ENCODE results near the gene PIP5KL1.
"Not testable (repeated sequence)": the region's sequence is repeated elsewhere in the genome, so short reads cannot be mapped to it uniquely, and the experiment has no call there.

The PIP5KL1 gene

DNA sequence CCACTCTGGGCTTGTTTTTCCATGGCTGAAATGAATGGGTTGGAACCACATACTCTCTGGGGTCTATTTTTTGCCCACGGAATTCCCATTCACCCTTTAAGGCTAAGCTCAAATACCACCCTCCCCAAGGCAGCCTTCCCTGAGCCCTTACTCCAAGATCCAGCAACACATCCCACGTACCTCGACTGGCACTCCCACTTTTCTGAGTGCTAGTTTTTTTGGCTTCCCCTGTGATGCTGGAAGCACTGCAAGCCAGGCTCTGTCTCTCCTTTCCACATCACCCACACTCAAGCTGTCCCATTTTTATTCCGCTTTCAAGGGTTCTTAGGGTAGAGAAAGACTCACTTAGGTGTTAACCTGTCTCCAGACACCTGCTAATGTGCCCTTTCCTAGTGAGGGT, 37.2 kb downstream of the PIP5KL1 start:
- DNase-seq (ENCODE audit: low read depth): no peak

DNA sequence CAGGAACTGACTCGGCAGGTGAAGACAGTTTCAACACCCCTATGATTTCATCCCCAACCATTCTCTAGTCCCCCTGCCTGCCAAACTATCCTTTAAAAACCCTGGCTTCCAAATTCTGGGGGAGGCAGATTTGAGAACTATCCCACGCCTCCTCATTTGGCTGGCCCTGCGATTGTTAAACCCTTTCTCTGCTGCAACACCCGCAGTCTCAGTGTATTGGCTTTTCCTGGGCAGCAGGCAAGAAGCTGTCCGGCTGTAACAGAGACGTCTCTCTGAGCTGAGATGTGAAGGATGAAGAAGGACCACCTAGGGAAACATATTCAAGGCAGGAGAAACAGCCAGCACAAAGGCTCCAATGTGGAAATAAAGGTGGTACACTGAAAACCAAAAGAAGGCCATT, 37.7 kb downstream of the PIP5KL1 start:
- DNase-seq (ENCODE audit: low read depth): no peak

DNA sequence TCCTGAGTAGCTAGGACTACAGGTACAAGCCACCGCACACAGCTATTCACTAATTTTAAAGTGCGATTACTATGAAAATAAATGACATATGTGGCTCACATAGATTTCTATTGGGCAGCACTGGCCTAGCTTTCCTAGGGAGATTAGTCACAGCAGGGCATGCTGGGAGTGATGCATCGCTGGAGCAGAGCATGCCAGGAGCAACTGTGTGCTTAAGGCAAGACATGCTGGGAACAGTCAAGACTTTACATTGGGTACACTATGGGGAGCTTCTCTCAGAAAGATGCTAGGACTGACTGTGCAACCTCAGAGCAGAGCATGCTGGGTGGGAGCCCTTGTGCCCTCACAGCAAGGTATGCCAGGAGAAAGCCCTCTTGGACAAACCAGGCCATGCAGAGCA, 40.5 kb downstream of the PIP5KL1 start:
- no peak for DNase-seq (ENCODE audit: low read depth)

DNA sequence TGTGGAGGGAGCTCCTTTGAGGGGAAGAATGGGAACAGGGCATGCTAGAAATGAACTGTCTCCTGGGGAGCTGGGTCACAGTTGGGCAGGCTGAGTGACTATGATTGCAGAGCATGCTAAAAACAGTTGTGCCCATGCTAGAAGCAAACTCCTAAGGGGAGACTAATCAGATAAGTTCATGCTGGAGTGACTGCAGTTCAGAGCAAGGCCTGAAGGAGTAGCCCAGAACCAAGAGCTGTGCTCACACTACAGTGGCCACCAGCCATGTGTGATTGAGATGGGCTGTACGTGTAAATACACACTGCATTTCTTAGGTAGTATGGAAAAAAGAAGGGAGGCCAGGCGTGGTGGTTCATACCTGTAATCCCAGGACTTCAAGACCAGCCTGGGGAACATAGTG, 42.8 kb downstream of the PIP5KL1 start:
- DNase-seq (ENCODE audit: low read depth): no peak

DNA sequence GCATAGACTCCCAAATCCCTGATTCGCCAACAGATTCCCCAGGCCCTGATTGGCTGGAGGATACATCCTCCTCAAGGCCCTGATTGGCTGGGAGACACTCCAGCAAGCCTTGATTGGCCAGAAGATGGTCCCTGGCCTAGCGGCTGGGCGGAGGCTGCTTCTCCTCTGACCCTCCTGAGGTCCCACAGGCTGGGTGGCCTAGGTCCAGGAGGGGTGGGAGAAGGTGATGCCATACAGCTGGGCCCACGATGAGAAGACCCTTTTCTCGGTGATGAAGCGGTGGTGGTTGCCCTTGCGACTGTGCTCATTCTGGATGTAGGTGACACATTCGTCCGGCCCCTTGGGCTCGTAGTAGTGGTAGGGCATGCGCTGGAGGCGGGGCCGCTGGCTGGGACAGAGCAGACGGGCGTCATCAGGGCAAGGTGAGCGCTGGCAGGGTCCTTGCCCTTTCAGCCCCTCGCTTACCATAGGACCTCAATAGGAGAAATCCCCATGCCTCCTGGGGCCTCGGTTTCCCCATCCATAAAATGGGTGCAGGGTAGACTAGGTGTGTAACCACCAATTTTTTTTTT, 44.1 kb downstream of the PIP5KL1 start:
- no peak for DNase-seq (ENCODE audit: low read depth)

DNA sequence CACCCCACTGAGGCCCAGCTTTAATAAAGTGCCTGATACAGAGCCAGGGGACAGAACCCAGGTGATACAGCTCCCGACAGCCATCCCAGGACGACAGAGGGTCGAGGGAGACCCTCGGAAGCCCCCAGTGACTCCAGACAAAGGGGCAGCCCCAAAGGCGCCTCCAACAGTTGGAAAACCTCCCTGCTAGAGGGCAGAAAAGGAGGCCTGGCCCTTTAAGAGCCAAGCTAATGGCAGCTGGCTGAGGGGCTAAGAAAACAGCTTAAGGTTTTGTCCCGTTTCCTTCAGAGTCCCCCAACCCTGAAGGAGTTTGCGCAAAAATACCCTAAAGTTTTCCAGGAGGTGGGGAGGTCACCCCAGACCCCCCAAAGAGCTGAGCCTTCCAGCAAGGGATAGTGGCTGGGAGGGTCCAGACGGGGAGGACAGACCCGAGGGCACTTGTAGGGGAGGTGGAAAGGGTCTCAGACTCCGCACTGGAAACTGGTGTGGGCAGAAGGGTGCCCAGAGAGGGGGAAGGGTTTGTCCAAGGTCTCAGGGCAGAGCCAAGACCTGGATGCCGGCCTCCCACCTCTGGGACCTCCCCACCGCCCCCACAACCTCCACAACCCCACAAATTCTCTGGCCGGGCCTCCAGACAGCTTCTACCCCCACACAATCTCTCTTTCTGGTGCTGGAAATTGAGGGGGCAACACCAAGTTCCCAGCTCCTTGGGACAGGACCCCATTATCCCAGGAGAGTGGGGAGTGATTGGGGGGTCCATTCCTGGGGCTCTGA, 44.9 kb downstream of the PIP5KL1 start:
- no peak for DNase-seq (ENCODE audit: low read depth)

DNA sequence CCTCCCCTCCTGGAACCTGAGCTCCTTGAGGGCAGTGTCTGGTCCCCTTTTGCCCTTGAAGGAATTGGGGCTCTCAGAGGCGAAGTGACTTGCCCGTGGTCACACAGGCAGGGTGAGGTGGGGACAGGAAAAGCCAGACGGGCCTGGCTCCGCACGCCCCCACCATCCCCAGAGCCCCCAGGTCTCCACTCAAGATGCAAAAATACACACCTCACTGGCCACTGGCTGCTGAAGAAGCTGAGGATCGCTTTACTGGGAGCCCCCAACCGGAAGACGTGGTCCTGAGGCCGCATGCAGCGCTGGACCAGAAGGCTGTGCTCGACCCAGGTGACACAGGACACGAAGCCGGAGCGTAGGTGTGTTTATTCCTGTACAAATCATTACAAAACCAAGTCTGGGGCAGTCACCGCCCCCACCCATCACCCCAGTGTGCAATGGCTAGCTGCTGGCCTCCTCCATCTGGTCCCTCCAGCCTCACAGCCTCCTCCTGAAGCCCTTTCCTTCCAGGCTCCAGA, 45.5 kb downstream of the PIP5KL1 start:
- DNase-seq (ENCODE audit: low read depth): no peak

DNA sequence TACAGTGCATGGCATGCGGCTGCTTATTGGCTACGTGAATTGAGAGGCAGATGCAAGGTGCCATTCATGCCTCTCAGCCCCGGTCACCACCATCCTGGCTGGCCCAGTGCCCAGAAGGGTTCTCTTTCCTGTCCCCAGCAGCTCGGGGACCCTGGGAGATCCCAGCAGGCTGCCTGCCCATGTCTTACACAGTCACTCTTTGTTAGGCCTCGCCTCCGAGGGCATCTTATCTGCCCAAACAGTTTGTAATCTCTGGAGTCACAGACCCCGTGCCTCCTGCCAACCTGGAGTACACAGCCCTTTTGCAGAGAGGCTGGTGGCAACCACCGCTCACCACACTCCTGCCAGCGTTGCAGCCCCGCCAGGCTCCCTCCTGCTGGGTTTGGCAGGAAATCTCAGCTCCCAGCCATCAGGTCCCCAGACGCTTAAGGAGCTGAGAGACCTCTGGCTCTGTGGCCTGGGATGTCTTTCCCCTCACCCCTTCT, 46.1 kb downstream of the PIP5KL1 start:
- no peak for DNase-seq (ENCODE audit: low read depth)

DNA sequence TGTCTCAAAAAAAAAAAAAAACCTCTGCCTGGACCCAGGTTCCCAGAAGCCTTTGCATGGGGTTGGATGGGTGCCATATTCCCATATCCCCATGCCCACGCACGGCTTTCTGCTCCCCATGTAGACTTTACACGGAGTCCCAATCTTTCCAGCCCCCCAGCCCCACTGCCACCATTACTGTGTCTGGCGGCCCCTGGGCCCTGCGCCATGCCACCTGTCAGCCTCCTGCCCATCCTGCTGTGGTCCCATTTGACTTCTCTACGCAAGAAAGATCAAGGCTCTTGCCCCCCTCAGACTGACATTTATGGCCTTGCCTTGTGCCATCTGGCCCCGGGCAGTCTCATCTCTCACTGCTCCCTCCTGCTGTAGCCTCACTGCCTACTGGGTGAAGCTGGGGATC, 46.6 kb downstream of the PIP5KL1 start:
- DNase-seq (ENCODE audit: low read depth): no peak

DNA sequence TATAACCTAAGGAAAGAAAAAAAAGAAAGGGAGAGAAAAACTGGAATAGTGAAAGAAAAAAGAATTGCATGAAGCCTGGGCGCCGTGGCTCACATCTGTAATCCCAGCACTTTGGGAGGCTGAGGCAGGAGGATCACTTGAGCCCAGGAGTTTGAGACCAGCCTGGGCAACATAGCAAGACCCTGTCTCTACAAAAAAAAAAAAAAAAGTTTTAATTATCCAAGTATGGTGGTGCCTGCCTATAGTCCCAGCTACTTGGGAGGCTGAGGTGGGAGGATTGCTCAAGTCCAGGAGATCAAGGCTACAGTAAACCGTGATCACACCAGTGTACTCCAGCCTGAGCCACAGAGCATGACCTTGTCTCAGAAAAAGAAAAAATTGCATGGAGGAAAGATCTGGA, 48.9 kb downstream of the PIP5KL1 start:
- not testable (repeated sequence) for DNase-seq (ENCODE audit: low read depth)

DNA sequence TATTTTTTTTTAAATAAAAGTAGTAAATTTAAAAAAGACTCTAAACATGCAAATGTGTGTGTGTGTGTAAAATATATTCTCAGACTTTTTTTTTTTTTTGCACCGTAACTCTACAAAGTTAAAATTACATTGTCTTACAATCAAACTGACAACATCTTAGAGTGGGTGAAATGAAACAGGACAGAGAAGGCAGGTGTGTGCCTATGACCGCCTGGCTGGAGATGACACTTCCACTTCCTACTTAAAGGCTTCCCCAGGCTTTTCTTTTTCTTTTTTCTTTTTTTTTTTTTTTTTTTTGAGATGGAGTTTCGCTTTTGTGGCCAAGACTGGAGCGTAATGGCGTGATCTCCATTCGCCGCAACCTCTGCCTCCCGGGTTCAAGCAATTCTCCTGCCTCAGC, 50.4 kb downstream of the PIP5KL1 start:
- DNase-seq (ENCODE audit: low read depth): no peak

DNA sequence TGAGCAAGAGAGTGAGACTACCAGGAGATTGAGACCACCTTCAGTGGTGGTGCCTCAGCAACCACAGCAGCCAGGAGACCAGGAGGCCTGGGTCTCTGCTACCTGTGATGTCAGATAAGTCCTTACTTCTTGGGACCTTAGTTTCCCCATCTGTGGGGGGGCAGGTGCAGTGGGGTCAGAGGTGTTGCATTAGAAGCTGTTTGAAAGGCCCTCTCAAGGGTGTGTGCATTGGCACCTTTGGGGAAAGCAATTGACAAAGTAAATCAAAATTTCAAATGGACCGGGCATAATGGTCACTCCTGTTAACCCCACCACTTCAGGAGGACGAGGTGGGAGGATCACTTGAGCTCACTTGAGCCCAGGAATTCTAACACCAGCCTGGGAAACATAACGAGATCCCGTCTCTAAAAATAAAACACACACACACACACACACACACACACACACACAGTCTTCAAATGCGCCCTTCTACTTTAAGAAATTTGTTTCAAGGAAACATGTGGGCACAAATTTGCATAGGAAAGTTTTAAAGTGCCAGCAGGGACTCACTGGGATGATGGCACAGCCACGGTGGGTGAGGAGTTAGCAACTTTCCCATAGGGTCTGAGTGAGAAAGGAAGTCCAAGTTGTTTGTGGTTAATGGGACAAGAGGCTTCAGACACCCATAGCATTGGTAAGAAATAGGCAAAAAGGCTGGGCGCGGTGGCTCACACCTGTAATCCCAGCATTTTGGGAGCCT, 51.8 kb downstream of the PIP5KL1 start:
- DNase-seq (ENCODE audit: low read depth): no peak

DNA sequence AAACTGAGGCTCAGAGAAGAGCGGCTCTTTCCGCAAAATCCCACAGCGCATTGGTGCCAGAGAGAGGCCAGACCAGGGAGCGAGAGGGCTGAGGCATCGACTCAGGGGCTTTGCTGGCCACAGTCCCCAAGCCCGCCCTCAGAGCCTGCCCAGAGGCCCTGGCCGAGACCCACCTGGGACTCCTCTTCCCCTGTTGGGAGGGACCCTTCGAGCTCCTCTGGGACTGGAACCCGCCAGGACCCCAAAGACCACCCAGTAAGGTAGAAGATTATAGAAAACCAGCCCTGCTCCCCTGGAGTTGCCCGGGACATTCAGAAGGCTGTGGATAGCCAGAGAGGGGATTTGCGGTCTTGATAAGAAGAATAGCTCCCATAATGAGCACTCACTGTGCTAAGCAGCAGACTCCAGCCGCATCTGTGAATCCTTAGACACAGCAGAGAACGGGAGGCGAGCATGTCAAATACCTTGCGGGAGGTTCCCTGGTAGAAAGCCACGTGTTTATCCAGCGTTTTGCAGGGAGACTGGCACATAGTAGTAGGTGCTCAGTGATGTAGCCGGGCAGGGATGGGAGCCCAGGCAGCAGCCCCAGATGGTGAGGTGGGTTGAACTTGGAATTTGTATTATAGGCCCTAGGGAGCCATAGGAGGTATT, 52.5 kb downstream of the PIP5KL1 start:
- no peak for DNase-seq (ENCODE audit: low read depth)

DNA sequence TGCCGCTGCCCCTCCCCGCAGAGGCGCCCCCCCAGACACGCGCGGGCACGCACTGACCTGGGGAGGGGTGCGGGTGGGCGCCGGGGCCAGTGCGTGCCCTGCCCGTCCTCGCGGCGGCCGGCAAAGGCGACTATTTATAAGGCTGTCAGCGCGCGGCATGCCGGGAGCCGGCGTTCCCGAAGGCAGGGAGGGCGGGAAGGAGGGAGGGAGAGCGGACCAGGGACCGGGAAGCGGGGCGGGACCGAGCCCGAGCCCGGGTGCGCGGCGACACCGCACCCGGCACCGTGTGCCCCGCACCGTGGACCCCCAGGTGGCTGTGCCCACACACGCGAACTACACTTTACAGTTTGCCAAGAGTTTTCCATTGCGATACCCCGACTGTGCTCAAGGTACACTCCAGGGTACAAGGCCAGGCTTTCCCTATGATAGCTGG, 53.0 kb downstream of the PIP5KL1 start, which contains the start of gene AK1:
TSS of gene AK1 (minus strand) at position 110 of the 433 bp plus-strand sequence. CDS start 3,058 bp downstream, outside the sequence.
- no peak for DNase-seq (ENCODE audit: low read depth)

DNA sequence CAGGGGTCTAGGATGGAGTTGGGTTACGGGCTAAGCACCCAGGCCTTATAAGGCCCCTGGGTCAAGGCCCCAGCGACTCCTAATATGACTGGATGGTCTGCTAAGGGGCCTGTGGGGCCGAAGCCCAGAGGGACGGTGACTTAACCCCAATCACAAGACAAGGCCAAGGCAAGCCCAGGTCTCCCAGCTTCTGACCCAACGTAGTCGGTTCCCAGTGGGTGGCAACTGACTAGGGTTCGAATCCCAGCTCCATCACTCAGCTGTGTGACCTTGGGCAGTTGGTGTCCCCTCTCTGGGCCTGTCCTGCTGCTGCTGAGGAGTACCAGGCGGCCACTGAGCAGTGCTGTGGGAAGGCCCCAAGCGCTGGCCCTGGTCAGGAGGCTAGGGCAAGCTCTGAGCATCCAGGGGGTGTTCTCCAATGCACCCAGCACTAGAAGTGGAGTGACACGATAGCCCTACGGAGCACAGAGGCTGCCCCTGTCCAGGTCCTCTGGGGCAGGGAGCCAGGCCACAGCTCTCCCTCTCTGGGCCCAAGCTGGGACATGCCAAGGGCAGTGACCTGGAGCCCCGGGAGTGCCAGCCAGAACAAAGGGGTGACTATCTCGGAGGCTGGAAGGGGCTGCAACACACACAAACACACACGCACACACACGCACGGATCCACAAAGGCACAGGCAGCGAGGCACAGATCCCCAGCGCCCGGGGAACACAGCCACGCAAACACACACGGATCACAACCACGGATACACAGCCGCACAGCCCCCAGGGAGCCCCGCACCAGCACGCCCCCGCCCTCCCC, 53.6 kb downstream of the PIP5KL1 start:
- DNase-seq (ENCODE audit: low read depth): no peak

DNA sequence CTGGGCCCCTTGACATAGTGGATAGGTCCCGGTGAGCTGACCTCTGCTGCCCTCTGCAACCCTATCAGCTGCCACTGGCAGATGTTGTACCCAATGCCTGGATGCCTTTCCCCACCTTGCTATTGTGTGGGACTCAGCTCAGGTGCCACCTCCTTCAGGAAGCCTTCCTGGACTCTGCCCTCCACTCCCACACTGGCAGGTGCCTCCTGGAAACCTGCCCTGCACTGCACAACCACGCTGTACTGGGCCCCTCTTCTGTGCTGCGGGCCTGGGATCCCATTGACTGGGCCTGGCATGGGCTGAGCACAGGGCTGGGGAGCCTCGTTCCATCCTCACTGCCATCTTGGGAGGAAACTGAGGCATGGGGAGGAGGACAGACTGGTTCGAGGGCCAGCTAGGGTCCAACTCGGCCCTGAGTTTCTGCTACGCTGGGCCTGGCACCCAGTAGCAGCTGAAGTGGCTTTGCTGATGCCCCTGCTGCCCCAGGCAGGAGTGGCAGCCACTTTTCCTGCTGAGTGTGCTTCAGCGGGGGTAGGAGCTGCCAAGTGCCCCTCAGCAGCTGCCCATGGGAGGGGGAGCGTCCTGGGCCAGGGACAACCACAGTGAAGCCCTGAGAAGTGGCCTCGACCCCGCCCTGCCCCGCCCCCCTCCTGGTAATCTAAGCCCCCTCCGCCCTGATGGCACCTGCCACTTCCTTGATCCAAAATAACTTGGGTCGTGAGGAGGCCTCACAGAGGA, 54.4 kb downstream of the PIP5KL1 start:
- DNase-seq (ENCODE audit: low read depth): no peak

DNA sequence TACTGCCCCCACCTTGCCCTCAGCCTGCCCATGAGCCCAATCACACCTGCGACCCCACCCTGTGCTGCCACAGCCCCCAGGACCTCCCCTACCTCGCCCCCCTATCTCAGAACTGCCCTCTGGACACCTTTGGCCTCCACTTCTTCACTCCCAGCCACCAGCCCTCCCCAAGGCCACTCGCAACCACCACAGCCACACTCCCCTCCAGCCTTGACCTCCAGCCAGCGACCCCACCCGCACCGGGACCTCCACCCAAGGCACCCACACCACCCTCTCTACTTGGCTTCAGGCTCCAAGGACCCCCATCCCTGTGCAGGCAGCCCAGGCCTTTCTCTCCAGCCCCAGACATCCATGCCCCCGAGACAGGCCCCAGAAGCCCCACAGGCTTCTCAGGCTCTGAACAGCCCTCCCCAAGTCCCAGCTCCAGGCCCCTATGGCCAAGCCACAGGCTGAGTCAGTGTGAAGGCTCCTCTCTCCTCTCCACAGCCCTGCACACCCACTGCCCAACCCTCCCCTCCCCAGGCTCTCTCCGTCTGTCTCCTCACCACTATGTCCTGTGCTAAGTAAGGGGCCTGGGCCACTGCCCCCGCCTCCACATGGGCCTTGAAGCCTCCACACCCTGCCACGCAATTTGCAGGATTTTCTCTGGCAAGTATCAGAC, 55.1 kb downstream of the PIP5KL1 start:
- no peak for DNase-seq (ENCODE audit: low read depth)

DNA sequence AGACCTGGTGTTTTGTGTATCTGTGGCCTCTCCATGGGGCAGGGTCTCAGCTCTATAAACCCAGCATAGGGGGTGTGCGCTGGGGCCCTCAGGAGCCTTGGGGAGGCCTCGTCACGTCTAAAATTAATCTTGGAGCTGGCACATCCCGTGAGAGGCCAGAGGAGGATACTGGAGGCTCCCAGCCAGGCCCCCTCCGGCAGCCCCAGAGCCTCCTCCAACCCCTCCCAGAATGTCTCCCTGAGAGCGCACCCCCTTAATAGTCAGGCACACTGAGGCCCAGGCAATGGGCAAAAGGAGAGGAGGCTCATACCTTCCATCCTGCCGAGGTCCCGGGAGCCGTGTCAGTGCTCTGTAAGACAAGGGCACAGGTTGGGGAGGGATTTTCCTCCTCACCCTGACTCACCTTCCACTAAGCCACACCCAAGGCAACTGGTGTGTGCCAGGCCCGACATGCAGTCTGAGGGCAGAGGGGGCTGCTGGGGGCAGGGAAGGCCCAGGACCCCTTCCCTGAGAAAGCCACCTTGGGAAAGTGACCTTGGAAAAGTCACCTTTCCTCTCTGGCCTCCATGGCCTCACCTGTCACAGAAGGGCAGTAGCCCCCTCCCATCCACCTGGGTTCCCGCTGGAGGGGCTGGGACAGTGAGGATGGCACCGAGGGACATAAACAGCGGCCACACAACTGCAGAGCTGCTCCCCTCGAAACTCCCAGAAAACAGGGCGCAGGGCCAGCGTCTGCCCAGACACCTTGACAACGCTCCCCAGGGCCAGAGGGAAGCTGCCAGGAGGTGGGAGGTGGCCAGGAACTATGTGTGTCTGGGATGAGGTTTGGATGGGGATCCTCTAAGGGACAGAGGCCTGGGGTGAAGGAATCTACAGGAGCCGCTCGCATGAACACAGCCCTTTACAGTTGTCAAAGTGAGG, 56.0 kb downstream of the PIP5KL1 start:
- no peak for DNase-seq (ENCODE audit: low read depth)

DNA sequence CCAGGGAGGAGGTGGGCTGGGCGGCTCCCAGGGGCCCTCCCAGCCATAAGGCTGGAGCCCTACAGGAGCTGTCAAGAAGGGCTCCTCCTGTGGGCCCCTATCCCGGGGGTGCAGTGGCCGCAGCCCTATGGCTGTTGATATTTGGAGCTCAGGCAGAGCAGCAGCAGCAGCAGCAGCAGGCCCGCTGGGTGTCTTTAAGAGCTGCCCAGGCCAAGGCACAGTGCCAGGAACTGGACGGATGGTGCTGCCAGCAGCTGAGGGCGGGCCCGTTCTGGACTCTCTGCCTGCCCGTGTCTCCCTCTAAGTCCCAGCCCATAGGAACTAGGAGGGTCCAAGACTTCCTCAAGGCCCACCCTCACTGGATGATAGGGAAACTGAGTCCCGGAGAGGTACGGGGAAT, 56.7 kb downstream of the PIP5KL1 start:
- no peak for DNase-seq (ENCODE audit: low read depth)

Measured in stimulated activated CD8-positive, alpha-beta memory T cell treated with anti-CD3 and anti-CD28 coated beads, Interleukin-15, amount 100 ng/mL, for 24 hours (primary cell).